Measurements from ENCODE around the gene DAZAP2. TPM values are rescaled to one million over a fixed set of nuclear protein-coding genes. Genes with fewer than 3 reads are reported as not detected.

Gene DAZAP2
- total and polyA plus RNA-seq, 2 of the 13 experiments (the other 11 are each of a cell fraction or from before 2014, with no cell fraction given), result 64.5 to 222 TPM

DNA sequence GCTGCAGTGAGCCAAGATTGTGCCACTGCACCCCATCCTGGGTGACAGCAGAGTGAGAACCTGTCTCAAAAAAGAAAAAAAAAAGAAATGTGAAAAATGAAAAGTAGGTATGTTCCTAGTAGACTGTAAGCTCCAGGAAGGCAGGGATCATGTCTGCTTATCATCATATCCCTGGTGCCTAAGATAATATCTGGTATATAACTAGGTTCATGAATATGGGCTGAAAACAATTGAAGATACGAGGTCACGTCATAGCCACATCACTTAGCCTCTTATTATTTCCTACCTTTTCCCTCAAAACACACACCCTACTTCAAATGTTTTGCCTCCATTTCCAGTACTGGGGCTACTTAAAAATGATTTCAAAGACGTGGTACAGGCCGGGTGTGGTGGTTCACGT lies 23.7 kb upstream of the DAZAP2 start:
- BruUV-seq (replicated peaks), result no TSS peak

More for the DNA sequence above, 23.7 kb upstream of the DAZAP2 start:
- DNase-seq (ENCODE audit: low spot score), result no peak
- no peak for FAIRE-seq
- H3K4me1 ChIP-seq (ENCODE audit: insufficient read depth, low read length), result peaks cover 15% of the 10 kb centered on the region
- TF ChIP-seq NCOA1 (CRISPR knock-in tag; IDR thresholded peaks at IDR 0.05) (no peak), MBD4 (IDR thresholded peaks at IDR 0.05; ENCODE audit: borderline replicate concordance, low read length) (no peak), SP140L (CRISPR knock-in tag; IDR thresholded peaks at IDR 0.05; ENCODE audit: borderline replicate concordance) (no peak), FIP1L1 (IDR thresholded peaks at IDR 0.05; ENCODE audit: borderline replicate concordance, insufficient read depth, low read depth, low read length) (no peak), GMEB1 (CRISPR knock-in tag; IDR thresholded peaks at IDR 0.05; ENCODE audit: borderline replicate concordance) (no peak), THYN1 (CRISPR knock-in tag; IDR thresholded peaks at IDR 0.05; ENCODE audit: borderline replicate concordance, low read depth) (no peak), NFKBIZ (CRISPR knock-in tag; IDR thresholded peaks at IDR 0.05) (no peak), MAF1 (CRISPR knock-in tag; IDR thresholded peaks at IDR 0.05; ENCODE audit: borderline replicate concordance) (no peak), RFXANK (CRISPR knock-in tag; IDR thresholded peaks at IDR 0.05) (no peak), REST (IDR thresholded peaks at IDR 0.05; ENCODE audit: borderline replicate concordance in 1 of 2, low read depth in 1 of 2, low read length in 2 of 2) (no peak)
- TF ChIP-seq, protein P1, sequence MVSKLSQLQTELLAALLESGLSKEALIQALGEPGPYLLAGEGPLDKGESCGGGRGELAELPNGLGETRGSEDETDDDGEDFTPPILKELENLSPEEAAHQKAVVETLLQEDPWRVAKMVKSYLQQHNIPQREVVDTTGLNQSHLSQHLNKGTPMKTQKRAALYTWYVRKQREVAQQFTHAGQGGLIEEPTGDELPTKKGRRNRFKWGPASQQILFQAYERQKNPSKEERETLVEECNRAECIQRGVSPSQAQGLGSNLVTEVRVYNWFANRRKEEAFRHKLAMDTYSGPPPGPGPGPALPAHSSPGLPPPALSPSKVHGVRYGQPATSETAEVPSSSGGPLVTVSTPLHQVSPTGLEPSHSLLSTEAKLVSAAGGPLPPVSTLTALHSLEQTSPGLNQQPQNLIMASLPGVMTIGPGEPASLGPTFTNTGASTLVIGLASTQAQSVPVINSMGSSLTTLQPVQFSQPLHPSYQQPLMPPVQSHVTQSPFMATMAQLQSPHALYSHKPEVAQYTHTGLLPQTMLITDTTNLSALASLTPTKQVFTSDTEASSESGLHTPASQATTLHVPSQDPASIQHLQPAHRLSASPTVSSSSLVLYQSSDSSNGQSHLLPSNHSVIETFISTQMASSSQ (IDR thresholded peaks at IDR 0.05; ENCODE audit: low read depth), result no peak
- TF ChIP-seq, protein P1 (CRISPR knock-in tag; IDR thresholded peaks at IDR 0.05; ENCODE audit: borderline replicate concordance), result no peak
- TF ChIP-seq, protein P2, sequence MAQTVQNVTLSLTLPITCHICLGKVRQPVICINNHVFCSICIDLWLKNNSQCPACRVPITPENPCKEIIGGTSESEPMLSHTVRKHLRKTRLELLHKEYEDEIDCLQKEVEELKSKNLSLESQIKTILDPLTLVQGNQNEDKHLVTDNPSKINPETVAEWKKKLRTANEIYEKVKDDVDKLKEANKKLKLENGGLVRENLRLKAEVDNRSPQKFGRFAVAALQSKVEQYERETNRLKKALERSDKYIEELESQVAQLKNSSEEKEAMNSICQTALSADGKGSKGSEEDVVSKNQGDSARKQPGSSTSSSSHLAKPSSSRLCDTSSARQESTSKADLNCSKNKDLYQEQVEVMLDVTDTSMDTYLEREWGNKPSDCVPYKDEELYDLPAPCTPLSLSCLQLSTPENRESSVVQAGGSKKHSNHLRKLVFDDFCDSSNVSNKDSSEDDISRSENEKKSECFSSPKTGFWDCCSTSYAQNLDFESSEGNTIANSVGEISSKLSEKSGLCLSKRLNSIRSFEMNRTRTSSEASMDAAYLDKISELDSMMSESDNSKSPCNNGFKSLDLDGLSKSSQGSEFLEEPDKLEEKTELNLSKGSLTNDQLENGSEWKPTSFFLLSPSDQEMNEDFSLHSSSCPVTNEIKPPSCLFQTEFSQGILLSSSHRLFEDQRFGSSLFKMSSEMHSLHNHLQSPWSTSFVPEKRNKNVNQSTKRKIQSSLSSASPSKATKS (CRISPR knock-in tag; IDR thresholded peaks at IDR 0.05), result no peak
- no peaks in the 10 kb centered on the region for H4K20me1 ChIP-seq (ENCODE audit: insufficient read depth, low read length)
- intact Hi-C loops (cut with micrococcal nuclease; ENCODE audit: unreplicated experiment), result no loop called here
- ATAC-seq, result no peak
- 82% methylated on average over 5 of the region's 5 CpGs for WGBS (ENCODE audit: low lambda C conversion rate)
- in situ Hi-C loops (cut with HindIII; ENCODE audit: extremely low pct_ligation_motif_present, low pct_unique_long_range_greater_than_20kb), result no loop called here
- no peaks in the 10 kb centered on the region for H3K9me3 ChIP-seq (ENCODE audit: low read length)
- ChIA-PET POLR2A (no interaction called here), CTCF (ENCODE audit: low intra/inter-chr PET ratio, low total read pairs) (no interaction called here)
- no peaks in the 10 kb centered on the region; a peak in 1 of 5 replicates for H3K27me3 ChIP-seq (ENCODE audit: control insufficient read depth in 1 of 2, insufficient read depth in 2 of 2, low read length in 2 of 2)
- H2AFZ ChIP-seq (ENCODE audit: low read length), result no peak overlapping the region
- no peak overlapping the region for H3K4me2 ChIP-seq (ENCODE audit: low read depth, low read length)
- no peaks in the 10 kb centered on the region for H3K36me3 ChIP-seq (replicated peaks in 1 of 2; ENCODE audit: control insufficient read depth in 1 of 2, insufficient read depth in 2 of 2, low read length in 2 of 2)
- H3K4me3 ChIP-seq (replicated peaks in 1 of 3; ENCODE audit: insufficient read depth in 1 of 3, low read depth in 2 of 3, low read length in 3 of 3), result no peak overlapping the region
- H3K79me2 ChIP-seq (ENCODE audit: insufficient read depth, low read length), result no peaks in the 10 kb centered on the region
- H3K9ac ChIP-seq (ENCODE audit: insufficient read depth, low read depth, low read length), result no peak overlapping the region
- no peak overlapping the region for H3K27ac ChIP-seq (ENCODE audit: extremely low read length, insufficient read depth, low read length)

All from HepG2 (cell line).